Endodermal cell (in vitro differentiated cells): ENCODE measurements around the gene KMT2C. TPM values are rescaled to one million over a fixed set of nuclear protein-coding genes. Genes with fewer than 3 reads are reported as not detected.

Source experiments
- DNase-seq: peaks from one replicate; pipeline ENCODE4 v3.0.0-alpha.2; 2017
- H3K27ac ChIP-seq: 2 replicates; pipeline ENCODE4 v1.5.1; 2013; ENCODE audit warnings: mild to moderate bottlenecking, low read depth, low read length, moderate library complexity
- H3K27me3 ChIP-seq: 2 replicates; pipeline ENCODE4 v1.6.1; 2013; ENCODE audit warnings: mild to moderate bottlenecking, low read length, moderate library complexity; ENCODE audit not compliant: insufficient read depth, control insufficient read depth, poor library complexity, severe bottlenecking
- H3K36me3 ChIP-seq: 2 replicates; pipeline ENCODE4 v1.7.0; 2013; ENCODE audit warnings: mild to moderate bottlenecking, low read length, moderate library complexity; ENCODE audit not compliant: control insufficient read depth, insufficient read depth
- H3K4me1 ChIP-seq: one replicate; pipeline ENCODE4 v1.7.0; 2013; ENCODE audit warnings: low read length; ENCODE audit not compliant: control insufficient read depth, insufficient read depth
- H3K4me3 ChIP-seq: 2 replicates; pipeline ENCODE4 v1.5.1; 2013; ENCODE audit warnings: mild to moderate bottlenecking, low read length, moderate library complexity
- H3K9ac ChIP-seq: 2 replicates; pipeline ENCODE4 v1.6.1; 2013; ENCODE audit warnings: mild to moderate bottlenecking, low read length, moderate library complexity; ENCODE audit not compliant: poor library complexity, severe bottlenecking; ENCODE audit errors: extremely low read depth
- H3K9me3 ChIP-seq: 2 replicates; pipeline ENCODE4 v1.6.1; 2013; ENCODE audit warnings: mild to moderate bottlenecking, low read length, moderate library complexity; ENCODE audit not compliant: control insufficient read depth
- H3K27ac Mint-ChIP-seq: 2 replicates; pipeline ENCODE4 v1.8.0; 2020; ENCODE audit warnings: mixed read lengths
- H3K27me3 Mint-ChIP-seq: 2 replicates; pipeline ENCODE4 v1.8.0; 2021; ENCODE audit warnings: mild to moderate bottlenecking, mixed read lengths; ENCODE audit not compliant: insufficient read depth
- H3K36me3 Mint-ChIP-seq: 2 replicates; pipeline ENCODE4 v1.8.0; 2020; ENCODE audit warnings: low read depth, mixed read lengths
- H3K4me1 Mint-ChIP-seq: 2 replicates; pipeline ENCODE4 v1.8.0; 2020; ENCODE audit warnings: mixed read lengths
- H3K4me3 Mint-ChIP-seq: 2 replicates; pipeline ENCODE4 v1.8.0; 2020; ENCODE audit warnings: mild to moderate bottlenecking, moderate library complexity, mixed read lengths
- H3K9me3 Mint-ChIP-seq: 2 replicates; pipeline ENCODE4 v1.8.0; 2020; ENCODE audit warnings: mild to moderate bottlenecking, mixed read lengths
- CTCF ChIP-seq: fragments of 200-600 bp; sonication (generic); conservative IDR thresholded peaks from 2 replicates; pipeline ENCODE4 v1.5.0; 2021; ENCODE audit warnings: antibody characterized with exemption, mild to moderate bottlenecking
- WGBS, 2 experiments: methylation state at CpG; one replicate each; pipeline versions ENCODE4 v1.1.5 to v1.1.7; 2013; ENCODE audit warnings: missing lambda C conversion rate in 2 of 2, mixed read lengths in 1 of 2; ENCODE audit not compliant: insufficient coverage in 1 of 2, insufficient read length in 1 of 2; 5-methylcytosine and 5-hydroxymethylcytosine counted together
- total RNA-seq, 2 donors: library from RNA; stranded (reverse); fragmentation: NEBNext Ultra II Directional in 1 of 2; extraction: Animal tissue kit (Norgen Biotek cat#: 25700) in 1 of 2; gene quantifications; 2 replicates in 1 of 2; 3 replicates in 1 of 2; pipeline ENCODE4 v1.2.1, GENCODE V29; 2021

Gene KMT2C
- total RNA-seq, 2 donors from 2014 or later = 54.3 to 60.6 TPM

DNA sequence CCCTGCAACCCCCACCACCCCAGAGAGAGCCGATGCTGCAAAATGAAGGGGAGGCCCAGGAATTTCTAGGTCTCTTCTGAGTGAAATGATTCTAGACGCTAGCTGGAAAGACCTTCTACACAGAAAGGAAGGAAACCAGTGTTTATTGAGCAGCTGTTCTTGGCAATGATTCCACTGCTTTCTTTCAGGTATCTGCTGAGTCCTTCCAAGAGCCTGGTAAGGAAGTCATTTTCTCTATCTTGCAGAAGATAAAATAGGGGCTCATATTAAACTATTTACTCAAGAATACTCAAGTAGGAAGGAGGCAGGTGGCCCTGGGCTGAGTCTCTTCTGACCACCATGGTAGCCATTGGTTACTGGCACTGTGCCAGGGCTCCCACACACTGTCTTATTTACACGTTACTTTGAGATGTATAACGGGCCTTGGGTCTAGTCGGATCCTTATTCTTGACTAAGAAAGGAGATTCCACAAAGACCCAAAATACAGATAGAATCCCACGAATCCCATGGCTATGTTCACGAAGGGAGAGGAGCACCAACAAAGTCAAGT is 298.3 kb downstream of the KMT2C start:
- WGBS, 2 experiments = 93 to 94% methylated on average over 7 of the region's 7 CpGs
- TF ChIP-seq CTCF = no peak
- no peak overlapping the region for H3K27ac Mint-ChIP-seq

GRCh38 chr7:152136686-152137085 is 299.1 kb downstream of the KMT2C start:
- DNase-seq = no peak
- no peak overlapping the region for H3K4me3 ChIP-seq
- H3K4me3 Mint-ChIP-seq = no peak overlapping the region
- H3K27me3 ChIP-seq = no peaks in the 10 kb centered on the region
- no peaks in the 10 kb centered on the region for H3K27me3 Mint-ChIP-seq
- H3K36me3 Mint-ChIP-seq = peaks cover 68% of the 10 kb centered on the region
- H3K9me3 ChIP-seq = no peaks in the 10 kb centered on the region
- 82 to 91% methylated on average over 6 to 9 of the region's 9 CpGs for WGBS, 2 experiments
- no peaks in the 10 kb centered on the region for H3K4me1 ChIP-seq
- no peaks in the 10 kb centered on the region for H3K9me3 Mint-ChIP-seq
- TF ChIP-seq CTCF = no peak
- peaks cover 80% of the 10 kb centered on the region for H3K36me3 ChIP-seq
- H3K4me1 Mint-ChIP-seq = no peaks in the 10 kb centered on the region
- H3K27ac Mint-ChIP-seq = no peak overlapping the region
- H3K9ac ChIP-seq = no peak overlapping the region
- peak overlapping the region; percentile 69 for H3K27ac ChIP-seq

More for the DNA sequence above, 298.3 kb downstream of the KMT2C start:
- no peak for DNase-seq
- Histone ChIP-seq H3K27ac (peak overlapping the region; percentile 69), H3K4me3 (no peak overlapping the region), H3K27me3 (no peaks in the 10 kb centered on the region), H3K36me3 (peaks cover 81% of the 10 kb centered on the region), H3K4me1 (no peaks in the 10 kb centered on the region), H3K9me3 (no peaks in the 10 kb centered on the region), H3K9ac (no peak overlapping the region)
- Mint-ChIP-seq H3K27me3 (no peaks in the 10 kb centered on the region), H3K9me3 (no peaks in the 10 kb centered on the region), H3K4me1 (no peaks in the 10 kb centered on the region), H3K36me3 (peaks cover 68% of the 10 kb centered on the region), H3K4me3 (no peak overlapping the region)

DNA sequence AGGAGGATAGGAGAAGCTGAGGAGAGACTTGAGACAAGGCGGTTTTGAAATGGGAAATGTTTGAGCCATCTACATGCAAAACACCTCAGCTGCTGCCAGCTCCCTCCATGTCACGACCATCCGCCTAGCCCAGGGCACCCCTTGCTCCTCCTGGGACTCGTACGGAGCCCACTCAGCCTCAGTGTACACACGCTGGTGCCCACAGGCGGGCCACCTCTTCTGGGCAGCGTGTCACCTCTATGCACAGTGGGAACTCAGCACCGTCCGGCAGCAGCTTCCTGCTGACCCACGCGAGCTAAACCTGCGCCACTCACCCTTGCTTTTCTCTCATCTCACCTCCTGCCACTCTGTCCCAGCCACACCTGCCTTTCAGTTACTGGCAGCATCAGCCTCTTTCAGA is 302.0 kb downstream of the KMT2C start:
- Mint-ChIP-seq H3K4me1 (no peaks in the 10 kb centered on the region), H3K27me3 (no peaks in the 10 kb centered on the region), H3K4me3 (no peak overlapping the region), H3K36me3 (peaks cover 68% of the 10 kb centered on the region), H3K9me3 (peaks cover 4% of the 10 kb centered on the region), H3K27ac (peak overlapping the region; percentile 46)
- 94 to 100% methylated on average over 5 to 13 of the region's 13 CpGs for WGBS, 2 experiments
- no peaks in the 10 kb centered on the region for H3K9me3 ChIP-seq
- peaks cover 78% of the 10 kb centered on the region for H3K36me3 ChIP-seq
- H3K9ac ChIP-seq = no peak overlapping the region
- no peak overlapping the region for H3K27ac ChIP-seq
- TF ChIP-seq CTCF = no peak
- no peak for DNase-seq
- no peaks in the 10 kb centered on the region for H3K4me1 ChIP-seq
- no peak overlapping the region for H3K4me3 ChIP-seq
- no peaks in the 10 kb centered on the region for H3K27me3 ChIP-seq
